ENCODE measurements around the gene GRID2. TPM values are rescaled to one million over a fixed set of nuclear protein-coding genes. Genes with fewer than 3 reads are reported as not detected.

Gene GRID2
- total RNA-seq, 2 donors from 2014 or later: 0.16 TPM; not detected in 1

DNA sequence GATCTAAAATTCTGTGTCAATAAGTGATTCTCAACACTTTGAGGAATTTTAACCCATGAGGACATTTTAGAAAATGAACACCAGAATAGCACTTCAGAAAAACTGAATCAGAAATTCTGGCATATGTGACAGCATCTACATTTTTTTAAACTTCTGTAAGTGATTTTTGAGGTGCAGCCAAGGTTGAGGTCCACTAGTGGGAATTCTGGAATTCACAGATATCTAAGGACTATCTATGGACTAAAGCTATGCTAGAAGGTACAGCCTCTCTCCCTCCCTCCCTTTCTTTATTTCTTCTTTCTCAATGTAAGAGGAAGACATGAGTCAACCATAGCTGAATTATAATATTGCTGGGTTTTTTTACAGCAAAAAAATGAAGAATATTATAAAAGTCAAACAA lies 1016.6 kb downstream of the GRID2 start:
- no peak overlapping the region for H3K27ac ChIP-seq
- no peaks in the 10 kb centered on the region for H3K9me3 ChIP-seq
- TF ChIP-seq CTCF (IDR thresholded peaks at IDR 0.05): no peak
- DNase-seq (ENCODE audit: low spot score): no peak
- H3K4me1 ChIP-seq: no peaks in the 10 kb centered on the region
- H3K27me3 ChIP-seq: no peaks in the 10 kb centered on the region
- H3K36me3 ChIP-seq: no peaks in the 10 kb centered on the region
- H3K4me3 ChIP-seq: no peak overlapping the region

DNA sequence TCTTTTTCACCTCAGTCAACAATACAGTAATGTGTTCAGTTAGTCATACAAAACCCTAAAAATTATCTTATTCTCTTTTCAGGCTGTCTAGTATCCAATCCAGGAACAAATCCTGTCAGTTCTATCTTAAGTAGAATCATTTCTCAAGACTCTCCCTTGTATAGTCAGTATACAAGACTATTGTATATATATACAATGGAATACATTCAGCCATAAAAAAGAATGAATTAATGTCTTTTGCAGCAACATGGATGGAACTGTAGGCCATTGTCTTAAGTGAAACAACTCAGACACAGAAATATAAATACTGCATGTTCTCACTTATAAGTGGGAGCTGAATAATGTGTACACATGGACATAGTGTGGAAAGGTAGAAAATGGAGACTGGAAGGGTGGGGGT lies 1023.6 kb downstream of the GRID2 start:
- TF ChIP-seq CTCF (IDR thresholded peaks at IDR 0.05): no peak
- Histone ChIP-seq H3K4me3 (no peak overlapping the region), H3K27ac (no peak overlapping the region), H3K9me3 (no peaks in the 10 kb centered on the region), H3K27me3 (no peaks in the 10 kb centered on the region), H3K4me1 (no peaks in the 10 kb centered on the region), H3K36me3 (no peaks in the 10 kb centered on the region)
- no peak for DNase-seq (ENCODE audit: low spot score)

DNA sequence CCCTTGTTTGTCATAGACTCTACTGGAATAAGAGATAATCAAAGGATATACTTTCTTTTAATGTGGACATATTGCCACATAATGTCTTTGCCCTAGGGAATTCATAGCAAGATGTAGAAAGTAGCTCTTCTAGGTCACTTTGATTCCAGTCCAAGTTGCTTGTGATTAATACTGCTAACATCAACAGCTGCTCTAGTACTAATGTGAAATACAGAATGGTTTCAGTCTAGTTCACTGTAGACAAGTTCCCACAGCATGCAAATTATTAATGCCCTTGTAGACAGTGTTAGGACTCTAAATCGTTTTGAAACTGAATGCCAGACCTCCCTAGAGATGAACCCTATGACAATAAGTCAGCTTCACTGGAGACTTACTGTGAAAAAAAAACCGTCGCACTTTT lies 1030.2 kb downstream of the GRID2 start:
- no peaks in the 10 kb centered on the region for H3K4me1 ChIP-seq
- no peaks in the 10 kb centered on the region for H3K9me3 ChIP-seq
- no peak for DNase-seq (ENCODE audit: low spot score)
- H3K36me3 ChIP-seq: no peaks in the 10 kb centered on the region
- TF ChIP-seq CTCF (IDR thresholded peaks at IDR 0.05): no peak
- no peak overlapping the region for H3K27ac ChIP-seq
- H3K4me3 ChIP-seq: no peak overlapping the region
- H3K27me3 ChIP-seq: no peaks in the 10 kb centered on the region

DNA sequence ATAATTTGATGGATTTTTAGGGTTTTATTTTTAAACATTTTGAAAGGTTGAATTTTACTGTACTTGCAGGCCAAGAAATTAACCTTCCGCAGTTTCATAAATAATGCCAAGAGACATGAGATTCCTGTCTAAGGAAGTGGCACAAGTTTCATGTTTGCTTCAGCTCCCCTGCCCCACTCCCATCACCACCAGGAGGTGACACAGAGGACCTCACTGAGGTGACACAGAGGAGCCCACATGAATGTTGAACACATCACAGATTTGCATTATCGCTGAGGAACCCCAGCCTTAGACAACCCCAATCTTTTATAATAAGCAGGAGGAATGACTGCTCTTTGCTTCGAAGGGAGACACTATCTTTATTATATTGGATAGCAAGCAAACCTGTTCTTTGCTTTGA lies 1033.4 kb downstream of the GRID2 start:
- Histone ChIP-seq H3K36me3 (no peaks in the 10 kb centered on the region), H3K4me3 (no peak overlapping the region), H3K4me1 (no peaks in the 10 kb centered on the region), H3K27ac (no peak overlapping the region), H3K27me3 (no peaks in the 10 kb centered on the region), H3K9me3 (no peaks in the 10 kb centered on the region)
- DNase-seq (ENCODE audit: low spot score): no peak
- no peak for TF ChIP-seq CTCF (IDR thresholded peaks at IDR 0.05)

DNA sequence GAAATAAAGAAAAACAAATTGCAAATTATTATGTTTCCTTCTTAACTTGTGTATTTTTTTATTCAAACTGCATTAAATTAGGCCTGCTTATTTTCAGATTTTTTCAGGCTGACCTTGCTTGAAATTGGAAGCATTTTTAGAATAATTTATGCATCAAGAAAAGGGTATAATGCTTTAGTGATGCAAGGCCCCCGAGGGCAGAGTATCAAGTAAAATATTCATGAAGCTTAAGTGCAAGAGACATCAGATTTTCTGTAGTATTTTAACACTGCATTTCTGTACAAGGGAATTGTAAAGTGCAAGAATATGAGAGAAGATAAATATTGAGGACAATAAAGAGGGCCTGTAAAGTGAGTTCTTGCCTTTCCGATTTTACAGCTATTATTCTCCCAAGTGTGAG lies 1039.0 kb downstream of the GRID2 start:
- Histone ChIP-seq H3K27ac (no peak overlapping the region), H3K36me3 (no peaks in the 10 kb centered on the region), H3K4me1 (no peaks in the 10 kb centered on the region), H3K9me3 (no peaks in the 10 kb centered on the region), H3K4me3 (no peak overlapping the region), H3K27me3 (no peaks in the 10 kb centered on the region)
- no peak for DNase-seq (ENCODE audit: low spot score)
- no peak for TF ChIP-seq CTCF (IDR thresholded peaks at IDR 0.05)

GRCh38 chr4:93346840-93347239 lies 1043.1 kb downstream of the GRID2 start:
- Histone ChIP-seq H3K27ac (no peak overlapping the region), H3K9me3 (no peaks in the 10 kb centered on the region), H3K36me3 (no peaks in the 10 kb centered on the region), H3K4me3 (no peak overlapping the region), H3K27me3 (no peaks in the 10 kb centered on the region), H3K4me1 (no peaks in the 10 kb centered on the region)
- TF ChIP-seq CTCF (IDR thresholded peaks at IDR 0.05): no peak
- no peak for DNase-seq (ENCODE audit: low spot score)
